GM12872 (cell line): ENCODE measurements around the gene CGB5.
"Not testable (repeated sequence)": the region's sequence is repeated elsewhere in the genome, so short reads cannot be mapped to it uniquely, and the experiment has no call there.

Experiments used
- TF ChIP-seq, protein P1 (sequence below): IDR thresholded peaks from 3 replicates; pipeline ENCODE4 v1.5.1; 2011; ENCODE audit warnings: low read depth, mild to moderate bottlenecking, low read length, moderate library complexity; ENCODE audit not compliant: insufficient read depth

Gene CGB5

DNA sequence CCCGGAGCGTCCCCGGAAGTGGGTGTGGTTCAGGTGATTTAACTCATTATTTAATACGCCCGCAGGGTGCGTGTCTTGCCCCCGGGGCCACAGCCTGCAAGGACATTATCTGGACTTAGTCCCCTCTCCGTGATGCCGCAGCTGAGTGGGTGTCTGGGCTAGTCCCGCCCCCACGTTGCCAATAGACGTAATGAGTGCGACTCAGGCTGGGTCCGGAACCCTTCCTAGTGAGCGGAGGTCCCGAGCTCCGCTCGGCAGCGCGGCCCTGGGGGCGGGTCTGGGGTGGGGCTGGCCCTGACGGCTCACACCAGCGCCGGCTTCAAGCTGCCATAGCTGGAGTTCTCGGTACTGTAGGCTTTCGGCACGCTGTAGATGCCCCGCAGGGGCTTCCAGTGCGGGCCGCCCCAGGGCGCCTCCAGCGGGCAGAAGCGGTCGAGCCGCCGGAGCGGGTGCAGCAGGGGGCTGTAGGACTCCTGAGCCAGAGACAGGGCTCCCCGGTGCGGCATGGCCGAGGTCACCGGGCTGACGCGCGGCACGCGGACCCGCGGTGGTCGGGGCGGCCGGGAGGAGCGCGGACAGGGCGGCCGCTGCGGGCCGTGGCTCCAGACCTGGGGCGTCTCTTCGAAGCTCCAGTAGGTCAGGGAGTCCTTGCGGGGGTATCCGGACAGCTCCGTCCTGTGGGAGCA lies 25.8 kb upstream of the CGB5 start:
- TF ChIP-seq, protein P1, sequence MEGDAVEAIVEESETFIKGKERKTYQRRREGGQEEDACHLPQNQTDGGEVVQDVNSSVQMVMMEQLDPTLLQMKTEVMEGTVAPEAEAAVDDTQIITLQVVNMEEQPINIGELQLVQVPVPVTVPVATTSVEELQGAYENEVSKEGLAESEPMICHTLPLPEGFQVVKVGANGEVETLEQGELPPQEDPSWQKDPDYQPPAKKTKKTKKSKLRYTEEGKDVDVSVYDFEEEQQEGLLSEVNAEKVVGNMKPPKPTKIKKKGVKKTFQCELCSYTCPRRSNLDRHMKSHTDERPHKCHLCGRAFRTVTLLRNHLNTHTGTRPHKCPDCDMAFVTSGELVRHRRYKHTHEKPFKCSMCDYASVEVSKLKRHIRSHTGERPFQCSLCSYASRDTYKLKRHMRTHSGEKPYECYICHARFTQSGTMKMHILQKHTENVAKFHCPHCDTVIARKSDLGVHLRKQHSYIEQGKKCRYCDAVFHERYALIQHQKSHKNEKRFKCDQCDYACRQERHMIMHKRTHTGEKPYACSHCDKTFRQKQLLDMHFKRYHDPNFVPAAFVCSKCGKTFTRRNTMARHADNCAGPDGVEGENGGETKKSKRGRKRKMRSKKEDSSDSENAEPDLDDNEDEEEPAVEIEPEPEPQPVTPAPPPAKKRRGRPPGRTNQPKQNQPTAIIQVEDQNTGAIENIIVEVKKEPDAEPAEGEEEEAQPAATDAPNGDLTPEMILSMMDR: peak; percentile 70

DNA sequence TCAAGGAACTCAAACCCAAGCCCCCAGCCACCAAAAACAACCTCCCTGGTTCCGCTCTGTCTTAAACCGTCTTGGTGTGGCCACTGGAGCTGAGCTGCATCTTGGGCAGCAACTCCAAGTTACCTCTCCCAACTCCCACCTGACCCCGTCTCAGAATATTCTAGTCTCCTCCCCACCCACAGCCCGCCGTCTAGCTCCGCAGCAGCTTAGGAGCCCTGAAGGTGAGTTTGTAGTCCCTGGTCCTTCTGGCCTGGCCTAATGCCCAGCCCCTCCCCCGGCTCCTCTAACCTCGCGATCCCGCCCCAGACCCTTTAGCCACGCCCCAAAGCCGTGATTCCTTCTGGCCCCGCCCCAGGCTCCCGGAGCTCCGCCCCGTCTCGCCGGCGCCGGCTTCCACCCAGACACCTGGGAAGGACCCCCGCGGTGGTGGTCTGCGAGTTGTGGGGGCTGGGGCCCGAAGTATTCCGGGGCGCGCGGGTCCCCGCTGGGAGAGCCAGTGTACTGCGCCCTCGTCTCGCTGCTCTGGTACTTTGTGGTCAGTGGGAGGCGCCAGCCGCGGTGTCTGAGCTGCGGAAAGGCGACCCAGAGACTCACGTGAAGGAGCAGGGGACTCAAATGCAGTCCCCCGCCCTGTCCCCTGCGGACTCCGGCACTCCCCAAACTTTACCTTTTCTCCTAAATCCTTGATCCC lies 24.3 kb upstream of the CGB5 start:
- TF ChIP-seq, protein P1: peak; percentile 21; the same call in 1 of the 3 replicates

DNA sequence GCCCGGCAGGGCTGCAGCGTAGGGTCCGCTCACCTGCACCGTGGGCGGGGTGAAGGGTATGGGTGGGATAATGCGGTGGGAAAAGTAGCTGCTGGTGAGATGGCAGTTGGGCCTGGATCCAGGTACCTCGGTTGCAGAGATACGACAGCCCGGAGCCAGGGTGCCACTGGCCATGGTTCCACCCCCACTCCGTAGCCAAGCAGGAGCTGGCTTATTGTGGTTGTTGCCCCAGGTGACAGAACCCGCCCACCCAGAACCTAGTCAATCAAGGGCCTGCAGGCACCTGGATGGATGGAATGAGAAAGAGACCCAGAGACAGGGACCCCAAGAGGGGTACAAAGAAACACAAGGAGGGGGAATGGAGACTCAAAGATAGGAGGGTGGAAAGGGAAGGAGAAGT lies 23.3 kb upstream of the CGB5 start:
- TF ChIP-seq, protein P1: no peak

DNA sequence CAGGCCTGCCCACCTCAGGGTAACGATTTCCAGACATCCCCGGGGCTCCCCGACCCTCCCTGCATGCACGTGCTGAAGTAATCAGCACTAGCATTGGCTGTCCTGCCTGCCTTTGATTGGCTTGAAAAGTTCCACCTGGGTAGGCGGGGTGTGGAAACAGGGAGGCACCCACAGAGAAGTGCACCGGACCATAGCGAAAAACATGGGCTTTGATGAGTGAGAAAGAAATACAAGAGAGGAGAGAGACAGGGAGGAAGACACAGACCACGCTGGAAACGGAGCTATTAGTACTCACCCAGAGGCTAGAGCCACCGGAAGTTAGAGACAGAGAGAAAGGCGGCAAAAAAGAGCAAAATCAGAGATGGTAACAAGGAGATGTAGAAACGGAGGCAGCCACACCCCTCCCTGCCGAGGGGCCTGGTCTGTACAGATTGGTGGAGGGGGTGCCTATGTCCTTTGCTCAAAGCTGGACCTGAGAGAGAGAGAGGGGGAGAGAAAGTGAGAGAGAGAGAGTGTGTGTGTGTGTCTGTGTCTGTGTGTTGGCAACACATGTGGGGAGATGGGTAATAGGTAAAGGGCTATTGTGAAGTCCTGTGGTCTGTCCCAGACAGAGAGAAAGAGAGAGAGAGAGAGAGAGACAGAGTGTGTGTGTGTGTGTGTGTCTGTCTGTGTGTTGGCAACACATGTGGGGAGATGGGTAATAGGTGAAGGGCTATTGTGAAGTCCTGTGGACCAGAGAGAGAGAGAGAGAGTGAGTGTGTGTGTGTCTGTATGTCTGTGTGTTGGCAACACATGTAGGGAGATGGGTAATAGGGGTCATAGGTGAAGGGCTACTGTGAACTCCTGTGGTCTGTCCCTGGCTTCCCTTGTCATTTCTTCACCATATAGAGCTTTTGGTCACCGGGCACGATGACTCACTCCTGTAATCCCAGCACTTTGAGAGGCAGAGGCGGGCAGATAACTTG lies 22.4 kb upstream of the CGB5 start:
- TF ChIP-seq, protein P1: no peak

DNA sequence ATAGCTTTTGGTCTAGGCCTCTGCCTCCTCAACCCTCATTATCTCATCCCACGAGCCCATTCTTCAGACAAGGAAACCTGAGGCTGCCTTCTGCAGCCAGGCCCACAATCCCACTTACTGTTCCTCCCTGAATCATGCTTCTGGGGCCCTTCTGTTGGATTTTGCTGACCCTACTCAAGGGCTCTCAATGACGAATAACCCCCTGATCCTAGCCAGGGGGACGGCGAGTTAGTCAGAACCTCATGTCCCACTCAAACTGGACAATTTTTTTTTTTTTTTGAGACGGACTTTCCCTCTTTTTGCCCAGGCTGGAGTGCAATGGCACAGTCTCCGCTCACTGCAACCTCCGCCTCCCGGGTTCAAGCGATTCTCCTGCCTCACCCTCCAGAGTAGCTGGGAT lies 21.5 kb upstream of the CGB5 start:
- TF ChIP-seq, protein P1: no peak

DNA sequence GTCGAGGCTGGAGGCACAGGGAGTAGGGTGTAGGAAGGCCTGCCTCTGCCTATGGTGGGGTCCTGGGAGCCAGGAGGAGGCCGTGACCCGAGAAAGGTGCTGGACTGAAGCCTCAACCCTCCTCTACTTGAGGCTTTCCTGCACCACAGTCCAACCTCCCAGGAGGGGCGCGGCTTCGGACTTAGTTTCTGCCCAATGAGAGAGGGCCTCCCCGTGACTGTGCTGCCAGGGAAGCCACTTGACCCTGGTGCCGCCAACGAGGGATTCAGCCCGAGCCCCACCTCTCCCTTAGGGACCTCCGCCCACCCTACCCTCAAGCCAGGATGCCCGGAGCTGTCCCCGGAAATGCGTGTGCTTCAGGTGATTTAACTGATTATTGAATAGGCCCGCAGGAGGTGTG lies 19.4 kb upstream of the CGB5 start, which contains the start of gene CGB3:
TSS of gene CGB3 (minus strand) at position 101 of the 400 bp plus-strand sequence. CDS start 362 bp downstream, outside the sequence.
- TF ChIP-seq, protein P1: not testable (repeated sequence)
